IPS-18c (cell line): ENCODE results near the gene CHPF.

Experiments
- H3K4me3 ChIP-seq: 2 replicates; pipeline ENCODE4 v1.7.0; 2013; ENCODE audit warnings: low read depth, mild to moderate bottlenecking, low read length, moderate library complexity; ENCODE audit not compliant: insufficient read depth
- H3K9me3 ChIP-seq: one replicate; pipeline ENCODE4 v1.6.1; 2013; ENCODE audit warnings: mild to moderate bottlenecking, low read length, moderate library complexity; ENCODE audit not compliant: control insufficient read depth, insufficient read depth

CHPF gene, protein sequence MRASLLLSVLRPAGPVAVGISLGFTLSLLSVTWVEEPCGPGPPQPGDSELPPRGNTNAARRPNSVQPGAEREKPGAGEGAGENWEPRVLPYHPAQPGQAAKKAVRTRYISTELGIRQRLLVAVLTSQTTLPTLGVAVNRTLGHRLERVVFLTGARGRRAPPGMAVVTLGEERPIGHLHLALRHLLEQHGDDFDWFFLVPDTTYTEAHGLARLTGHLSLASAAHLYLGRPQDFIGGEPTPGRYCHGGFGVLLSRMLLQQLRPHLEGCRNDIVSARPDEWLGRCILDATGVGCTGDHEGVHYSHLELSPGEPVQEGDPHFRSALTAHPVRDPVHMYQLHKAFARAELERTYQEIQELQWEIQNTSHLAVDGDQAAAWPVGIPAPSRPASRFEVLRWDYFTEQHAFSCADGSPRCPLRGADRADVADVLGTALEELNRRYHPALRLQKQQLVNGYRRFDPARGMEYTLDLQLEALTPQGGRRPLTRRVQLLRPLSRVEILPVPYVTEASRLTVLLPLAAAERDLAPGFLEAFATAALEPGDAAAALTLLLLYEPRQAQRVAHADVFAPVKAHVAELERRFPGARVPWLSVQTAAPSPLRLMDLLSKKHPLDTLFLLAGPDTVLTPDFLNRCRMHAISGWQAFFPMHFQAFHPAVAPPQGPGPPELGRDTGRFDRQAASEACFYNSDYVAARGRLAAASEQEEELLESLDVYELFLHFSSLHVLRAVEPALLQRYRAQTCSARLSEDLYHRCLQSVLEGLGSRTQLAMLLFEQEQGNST

GRCh38 chr2:219543596-219544358 is at the start of gene CHPF, which contains the start of gene TMEM198:
Gene CHPF, minus strand, starts transcription at chr2:219543809. Its CDS starts 271 bp downstream, at chr2:219543538.
Gene TMEM198, plus strand, starts transcription at chr2:219544028. Its CDS starts 700 bp downstream, at chr2:219544728.
- Histone ChIP-seq H3K4me3 (peak within 1 kb of the TSS; percentile 87), H3K9me3 (no peaks in the 10 kb centered on the region)

DNA sequence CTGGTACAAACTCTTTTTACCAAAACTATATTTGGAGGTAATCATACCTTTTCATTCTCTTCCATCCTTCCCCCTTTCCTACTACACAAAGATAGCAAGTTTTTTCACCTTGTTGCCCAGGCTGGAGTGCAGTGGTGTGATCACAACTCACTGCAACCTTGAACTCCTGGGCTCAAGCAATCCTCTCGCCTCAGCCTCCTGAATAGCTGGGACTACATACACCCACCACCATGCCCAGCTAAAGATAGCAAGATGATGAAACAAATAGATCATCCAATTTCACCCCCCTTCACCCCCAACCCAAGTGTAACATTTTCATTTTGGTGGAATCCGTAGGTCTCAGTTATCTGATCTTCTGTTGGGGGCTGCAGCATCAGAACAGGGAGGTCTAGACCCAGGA is 49.5 kb upstream of the CHPF start:
- Histone ChIP-seq H3K9me3 (no peaks in the 10 kb centered on the region), H3K4me3 (no peak overlapping the region)

GRCh38 chr2:219592736-219593135 is 49.1 kb upstream of the CHPF start:
- no peak overlapping the region for H3K4me3 ChIP-seq
- no peaks in the 10 kb centered on the region for H3K9me3 ChIP-seq

GRCh38 chr2:219591091-219591490 is 47.5 kb upstream of the CHPF start:
- H3K9me3 ChIP-seq = no peaks in the 10 kb centered on the region
- no peak overlapping the region for H3K4me3 ChIP-seq

GRCh38 chr2:219581346-219581745 is 37.7 kb upstream of the CHPF start:
- H3K4me3 ChIP-seq = no peak overlapping the region
- H3K9me3 ChIP-seq = no peaks in the 10 kb centered on the region

GRCh38 chr2:219578811-219579613 is 35.4 kb upstream of the CHPF start:
- H3K9me3 ChIP-seq = no peaks in the 10 kb centered on the region
- H3K4me3 ChIP-seq = no peak overlapping the region

GRCh38 chr2:219576505-219577388 is 33.1 kb upstream of the CHPF start:
- peak overlapping the region; percentile 46 for H3K4me3 ChIP-seq
- H3K9me3 ChIP-seq = no peaks in the 10 kb centered on the region

GRCh38 chr2:219575566-219576504 is 32.2 kb upstream of the CHPF start:
- no peaks in the 10 kb centered on the region for H3K9me3 ChIP-seq
- no peak overlapping the region for H3K4me3 ChIP-seq

GRCh38 chr2:219574484-219575311 is 31.1 kb upstream of the CHPF start:
- H3K9me3 ChIP-seq = no peaks in the 10 kb centered on the region
- H3K4me3 ChIP-seq = no peak overlapping the region

- Histone ChIP-seq H3K4me3 (no peak overlapping the region), H3K9me3 (peaks cover 3% of the 10 kb centered on the region)
Measured at GRCh38 chr2:219573166-219573565, 29.6 kb upstream of the CHPF start.

DNA sequence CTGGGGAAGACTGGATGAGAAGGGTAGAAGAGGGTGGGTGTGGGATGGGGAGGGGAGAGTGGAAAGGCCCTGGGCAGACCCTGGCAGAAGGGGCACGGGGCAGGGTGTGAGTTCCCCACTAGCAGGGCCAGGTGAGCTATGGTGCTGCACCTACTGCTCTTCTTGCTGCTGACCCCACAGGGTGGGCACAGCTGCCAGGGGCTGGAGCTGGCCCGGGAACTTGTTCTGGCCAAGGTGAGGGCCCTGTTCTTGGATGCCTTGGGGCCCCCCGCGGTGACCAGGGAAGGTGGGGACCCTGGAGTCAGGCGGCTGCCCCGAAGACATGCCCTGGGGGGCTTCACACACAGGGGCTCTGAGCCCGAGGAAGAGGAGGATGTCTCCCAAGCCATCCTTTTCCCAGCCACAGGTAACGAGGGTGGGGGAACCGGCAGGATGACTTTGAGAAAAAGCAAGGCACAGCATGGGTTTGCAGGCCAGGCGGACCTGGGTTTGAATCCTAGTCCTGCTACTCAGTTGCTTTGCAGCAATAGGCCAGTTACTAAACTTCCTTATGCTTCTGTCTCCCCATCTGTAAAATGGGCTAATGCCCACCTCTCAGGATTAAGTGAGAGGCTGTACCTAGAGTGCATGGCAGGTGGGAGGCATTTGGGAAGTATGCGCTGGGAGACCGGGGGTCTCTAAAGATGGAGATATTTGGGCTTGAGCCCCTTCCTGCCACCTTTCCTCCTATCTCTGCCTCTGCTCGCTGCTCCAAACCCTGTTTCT is 28.8 kb upstream of the CHPF start, which contains the start of gene INHA:
TSS of gene INHA (plus strand) at position 74 of the 765 bp plus-strand sequence. CDS start at position 139, 65 bp downstream.
- peak within 1 kb of the TSS; percentile 58; the same call in 1 of the 2 replicates for H3K4me3 ChIP-seq

DNA sequence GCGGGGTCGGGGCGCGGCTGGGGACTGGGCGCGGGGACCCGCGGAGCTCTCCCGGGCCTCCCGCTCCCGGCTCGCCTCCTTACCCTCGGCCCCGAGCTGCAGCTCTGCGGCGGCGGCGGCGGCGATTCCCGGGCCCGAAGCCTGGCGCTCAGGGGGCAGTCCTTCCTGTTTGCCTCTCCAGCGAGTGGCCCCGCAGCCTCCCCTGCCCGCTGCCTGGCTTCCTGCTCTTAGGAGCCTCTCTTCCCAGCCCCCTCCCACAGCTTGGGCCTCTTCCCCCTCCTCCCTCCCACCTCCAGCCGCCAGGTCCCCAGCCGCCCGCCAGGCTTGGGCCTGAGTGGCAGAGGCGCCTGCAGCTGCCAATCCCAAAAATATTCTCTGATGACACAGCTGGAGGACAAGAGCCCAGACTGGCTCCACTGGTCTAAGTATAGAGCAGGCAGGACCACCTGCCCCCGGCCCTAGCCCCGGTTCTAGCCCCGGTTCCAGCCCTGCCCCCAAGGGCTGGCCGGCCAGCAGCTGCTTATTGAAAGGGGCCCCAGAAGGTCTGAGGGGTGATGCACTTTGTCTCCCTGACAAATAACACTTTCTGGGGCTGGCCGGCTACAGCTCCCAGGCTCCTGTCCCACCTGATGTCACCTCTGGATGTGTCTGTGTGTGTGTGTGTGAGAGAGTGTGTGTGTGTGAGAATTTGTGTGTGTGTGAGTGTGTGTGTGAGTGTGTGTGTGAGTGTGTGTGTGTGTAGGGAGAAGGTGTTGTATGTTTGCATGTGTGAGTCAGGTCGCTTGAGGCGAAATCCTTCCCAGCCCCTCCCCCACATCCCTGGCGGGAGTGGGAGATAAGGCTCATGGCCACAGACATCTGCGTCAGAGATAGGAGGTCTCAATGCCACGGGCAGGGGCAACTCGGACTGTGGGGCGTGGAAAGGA is 28.0 kb upstream of the CHPF start, which contains the start of gene OBSL1:
TSS of gene OBSL1 (minus strand) at position 229 of the 926 bp plus-strand sequence. CDS start 307 bp downstream, outside the sequence.
- Histone ChIP-seq H3K9me3 (peaks cover 3% of the 10 kb centered on the region), H3K4me3 (peak within 1 kb of the TSS; percentile 58)

More for the DNA sequence above, 28.8 kb upstream of the CHPF start, which contains the start of gene INHA:
- peaks cover 3% of the 10 kb centered on the region for H3K9me3 ChIP-seq
